Caki2 (cell line): ENCODE measurements around the gene SETBP1. TPM values are rescaled to one million over a fixed set of nuclear protein-coding genes. Genes with fewer than 3 reads are reported as not detected.

ENCODE experiments used
- DNase-seq: peaks from one replicate; pipeline ENCODE4 v3.0.0-alpha.2; 2015; ENCODE audit warnings: low read depth
- in situ Hi-C: cut with HindIII; loops from 2 replicates; pipeline ENCODE4 v1.10.0; 2016; ENCODE audit warnings: low sequenced_read_pairs, low pct_unique_long_range_greater_than_20kb, mixed read lengths
- total RNA-seq: library from RNA; depleted of rRNA; stranded (reverse); fragments of >200 nt; shearing (Covaris generic); gene quantifications from 2 replicates; pipeline ENCODE4 v1.2.3, GENCODE V29; 2014; ENCODE audit warnings: low replicate concordance

The SETBP1 gene
- total RNA-seq, 1 experiment from 2014 or later, result 0.51 TPM

DNA sequence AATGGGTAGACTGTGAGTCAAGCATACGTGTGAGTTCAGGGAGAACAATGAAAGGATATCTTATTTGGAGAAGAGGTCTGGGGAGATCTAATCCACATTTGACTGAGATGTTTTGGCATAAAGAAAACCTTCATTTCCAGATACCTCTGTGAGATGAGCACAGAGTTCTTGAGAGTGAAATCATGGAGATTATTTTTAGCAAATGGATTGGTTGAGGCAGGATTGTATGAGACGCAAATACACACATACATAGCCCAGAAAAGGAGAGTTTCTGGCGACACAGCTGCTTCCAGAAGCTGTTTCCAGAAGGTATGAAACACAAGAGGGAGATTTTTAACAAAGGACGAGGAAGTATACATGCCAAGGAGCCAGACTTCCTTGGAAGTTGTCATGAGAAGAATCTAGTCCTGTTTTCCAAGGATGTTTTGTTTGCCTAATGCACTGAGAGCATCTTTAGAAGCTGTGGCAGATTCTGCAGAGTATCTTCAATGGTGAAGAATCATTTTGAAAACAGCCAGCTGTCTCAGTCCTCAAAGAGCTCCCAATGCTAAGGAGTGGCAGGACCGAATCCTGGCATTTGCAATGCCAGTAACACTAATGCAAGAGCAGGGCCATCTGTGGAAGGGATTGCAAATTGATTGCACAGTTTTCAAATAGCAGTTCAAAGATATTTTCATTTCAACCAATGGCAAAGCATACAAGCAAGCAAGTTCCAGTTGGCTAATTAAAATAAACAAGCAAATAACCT lies 177.2 kb downstream of the SETBP1 start:
- DNase-seq, result no peak
- in situ Hi-C loops, result no loop called here

DNA sequence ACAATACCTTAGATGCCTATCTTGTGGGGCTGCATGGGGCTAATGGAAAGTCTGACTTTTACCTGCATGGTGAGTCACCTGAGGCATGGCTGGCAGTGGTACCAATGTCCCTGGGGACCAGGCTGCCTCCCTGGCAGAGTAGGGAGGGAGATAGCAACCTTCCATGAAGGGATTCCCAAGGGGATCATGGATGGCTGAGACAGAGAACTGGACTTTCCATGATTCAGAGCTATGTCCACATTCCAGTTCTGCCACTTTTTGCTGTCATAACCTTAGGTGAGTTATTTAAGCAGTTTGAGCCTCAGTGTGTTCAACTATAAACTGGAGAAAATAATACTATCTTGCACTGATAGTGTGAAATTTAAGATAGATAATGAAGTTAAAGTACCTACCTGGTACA lies 178.6 kb downstream of the SETBP1 start:
- in situ Hi-C loops, result no loop called here
- DNase-seq, result no peak

DNA sequence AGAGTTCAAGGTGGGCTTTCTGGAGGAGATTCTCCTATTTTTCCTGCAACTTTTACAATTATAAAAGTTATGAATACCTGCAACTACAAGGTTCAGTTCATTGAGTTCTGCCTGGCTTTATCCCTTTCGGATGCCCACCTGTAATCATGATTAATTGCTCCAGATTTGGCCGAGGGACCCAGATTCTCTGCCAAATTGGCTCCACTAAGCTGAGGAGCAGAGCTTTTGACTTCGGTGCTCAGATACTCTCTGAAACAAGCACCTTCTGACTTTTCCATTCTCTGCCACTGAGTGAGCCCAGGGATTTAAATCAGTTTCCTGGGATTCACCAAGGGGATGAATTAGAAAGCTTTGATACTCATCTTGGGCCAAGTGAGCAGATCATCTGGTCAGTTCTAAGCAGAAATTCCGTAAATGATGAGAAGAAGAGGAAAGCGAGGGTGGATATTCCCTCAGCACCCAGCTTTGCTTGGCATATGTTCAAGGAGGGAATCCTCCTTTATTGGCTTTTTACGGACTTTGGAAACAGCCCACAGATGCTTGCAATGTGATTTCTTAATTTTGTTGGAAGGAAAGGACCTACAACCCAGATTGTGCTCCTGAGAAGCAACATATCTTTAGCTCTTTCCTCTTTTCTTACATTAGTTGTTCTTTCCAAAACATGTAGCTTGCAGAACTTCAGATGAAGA lies 179.2 kb downstream of the SETBP1 start:
- DNase-seq, result no peak
- in situ Hi-C loops, result no loop called here

DNA sequence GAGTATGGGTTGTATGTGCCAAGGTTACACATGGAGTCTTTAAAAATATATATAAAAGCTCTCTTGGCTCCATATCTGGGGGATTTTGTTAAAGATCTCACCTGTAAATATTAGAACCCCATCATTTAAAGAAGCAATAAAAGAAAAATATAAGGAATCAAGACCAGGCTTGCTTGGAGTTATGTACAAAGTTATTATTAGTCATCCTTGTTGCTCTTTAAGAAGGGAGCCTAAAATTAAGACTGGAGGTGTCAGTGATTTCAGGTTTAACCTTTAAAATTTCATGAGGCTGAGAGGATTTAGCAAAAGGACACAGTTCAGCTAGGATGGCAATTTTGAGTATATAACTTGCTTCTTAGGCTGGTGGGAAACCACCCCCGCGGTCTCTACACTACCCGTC lies 181.4 kb downstream of the SETBP1 start:
- no peak for DNase-seq
- in situ Hi-C loops, result no loop called here

DNA sequence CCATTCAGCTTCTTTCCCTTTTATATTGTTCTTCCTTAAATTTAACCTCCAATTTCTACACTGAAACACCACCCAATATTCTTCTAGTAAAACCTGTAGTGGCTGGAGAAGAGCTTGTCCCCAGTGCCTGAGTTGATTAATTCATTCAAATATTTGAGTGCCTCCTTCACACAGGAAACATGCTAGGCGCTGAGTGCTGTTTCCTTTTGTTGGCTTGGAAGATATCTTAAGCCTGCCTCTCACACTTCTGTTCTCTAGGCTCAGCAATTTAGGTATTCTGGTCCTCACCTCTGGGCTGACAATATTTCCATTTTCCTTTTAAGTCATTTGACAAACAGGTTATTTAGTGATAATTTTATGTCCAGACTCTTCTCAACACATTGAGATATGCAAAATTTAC lies 185.4 kb downstream of the SETBP1 start:
- in situ Hi-C loops, result no loop called here
- no peak for DNase-seq

DNA sequence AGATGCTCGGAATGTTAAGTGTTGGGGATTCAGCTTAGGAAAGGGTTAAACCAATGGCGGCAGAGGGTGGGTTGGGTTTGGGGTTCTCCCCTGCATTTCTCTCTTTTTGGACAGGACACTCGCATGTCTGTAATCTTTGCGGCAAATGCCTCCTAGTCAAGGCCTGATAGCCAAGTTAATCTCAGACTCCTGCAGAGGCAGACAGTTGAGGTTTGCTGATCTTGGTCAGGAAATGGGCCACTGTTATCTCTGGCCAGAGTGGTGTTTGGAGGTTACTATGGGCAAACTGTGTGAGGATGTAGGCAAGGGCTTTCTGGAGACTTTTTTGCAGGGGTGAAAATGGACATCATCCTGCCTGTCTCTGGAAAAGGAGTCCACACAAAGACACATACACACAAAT lies 188.8 kb downstream of the SETBP1 start:
- DNase-seq, result no peak

DNA sequence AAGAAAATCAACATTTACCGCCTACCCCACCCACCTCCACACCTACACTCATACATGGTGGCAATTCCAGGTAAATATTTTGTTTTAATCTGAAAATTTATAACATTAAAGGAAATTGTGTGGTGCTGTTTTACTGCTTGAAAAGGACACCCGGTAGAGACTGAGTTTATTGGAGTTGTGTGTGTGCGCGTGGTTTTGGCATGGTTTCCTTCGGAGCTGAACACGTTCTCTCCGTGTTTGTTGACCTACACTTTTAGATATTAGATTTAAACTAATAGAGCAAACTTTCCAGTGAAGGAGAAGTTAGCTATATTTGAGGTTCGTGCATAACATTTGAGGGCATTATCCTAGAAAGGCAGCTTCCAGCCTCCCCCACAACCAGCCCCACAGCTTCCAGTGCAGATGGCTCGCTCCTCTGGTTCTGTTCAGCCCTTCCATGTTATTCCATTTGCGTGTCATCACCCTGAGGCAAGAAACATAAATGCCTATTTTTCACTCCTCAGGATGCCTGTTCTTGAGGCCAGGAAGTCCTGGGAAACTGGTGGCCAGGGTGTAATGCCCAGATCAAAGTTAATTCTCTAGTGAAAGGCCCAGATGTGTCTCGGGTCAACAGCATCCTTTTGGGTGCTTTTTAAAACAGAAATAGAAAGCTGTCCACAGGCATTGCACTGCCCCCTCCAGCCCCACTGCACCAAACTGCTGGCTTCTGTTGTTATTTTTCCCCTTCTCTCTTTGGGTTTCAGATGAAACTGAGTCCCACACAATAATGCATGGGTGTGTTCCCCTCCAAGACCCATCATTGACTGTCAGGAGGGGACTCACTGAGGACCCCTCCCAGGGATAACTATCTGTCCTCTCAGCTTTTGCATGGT lies 190.2 kb downstream of the SETBP1 start:
- in situ Hi-C loops, result no loop called here
- no peak for DNase-seq

More for the DNA sequence above, 188.8 kb downstream of the SETBP1 start:
- in situ Hi-C loops, result no loop called here

DNA sequence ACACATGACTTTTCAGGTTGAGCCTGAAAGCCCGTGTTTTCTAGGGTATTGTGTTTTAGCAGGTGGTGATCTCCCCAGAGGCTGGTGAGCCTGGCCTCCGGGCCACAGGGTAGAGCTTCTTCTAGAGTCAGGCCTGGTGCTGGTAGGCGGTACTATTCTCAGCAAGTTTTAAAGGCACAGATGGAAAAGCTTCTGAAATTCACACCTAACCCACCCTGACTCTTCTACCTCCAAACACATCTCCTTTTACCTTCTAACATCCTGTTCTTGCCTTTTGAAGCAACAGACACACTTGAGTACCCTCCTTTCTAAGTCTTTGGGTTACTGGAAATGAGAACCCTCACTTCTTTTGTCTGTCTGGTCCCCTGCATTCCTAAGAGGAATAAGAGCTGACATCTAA lies 191.1 kb downstream of the SETBP1 start:
- in situ Hi-C loops, result no loop called here
- DNase-seq, result no peak

DNA sequence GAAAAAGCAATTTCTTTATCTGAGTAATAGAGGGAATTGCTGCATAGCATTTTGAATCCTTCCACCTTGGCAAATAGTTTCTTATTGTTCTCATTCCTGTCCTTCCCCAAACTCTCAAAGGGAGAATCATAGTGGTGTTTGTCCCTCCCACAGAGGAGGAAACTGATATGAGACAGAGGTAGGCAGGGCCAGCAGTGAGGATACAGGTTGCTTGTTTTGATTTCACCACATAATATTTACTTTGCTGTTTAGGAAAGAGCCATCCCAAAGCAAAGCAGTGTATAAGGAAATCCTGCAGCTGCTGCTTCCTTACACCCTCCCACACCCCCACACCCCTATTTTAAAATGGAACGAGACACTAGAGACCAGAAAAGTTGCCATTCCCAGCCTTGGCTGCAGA lies 195.3 kb downstream of the SETBP1 start:
- in situ Hi-C loops, result no loop called here
- no peak for DNase-seq

DNA sequence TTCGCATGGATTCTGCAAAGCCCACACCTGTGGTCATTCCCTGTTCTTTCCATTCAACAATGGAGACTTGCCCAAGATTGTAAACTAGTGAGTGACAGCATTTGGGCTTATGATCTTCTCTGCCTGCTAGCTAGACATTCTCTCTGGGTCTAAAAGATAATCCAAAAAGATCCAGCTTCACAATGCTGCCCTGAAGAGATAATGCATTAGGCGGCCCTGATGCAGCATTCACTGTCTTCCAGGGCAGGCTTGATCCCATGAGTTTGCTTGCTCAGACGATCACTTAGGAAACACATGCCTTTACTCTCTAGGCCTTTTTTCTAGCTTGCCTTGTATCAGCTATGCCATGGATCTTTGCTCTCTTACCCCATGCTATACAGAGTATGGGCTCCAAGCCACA lies 196.1 kb downstream of the SETBP1 start:
- in situ Hi-C loops, result no loop called here
- no peak for DNase-seq

DNA sequence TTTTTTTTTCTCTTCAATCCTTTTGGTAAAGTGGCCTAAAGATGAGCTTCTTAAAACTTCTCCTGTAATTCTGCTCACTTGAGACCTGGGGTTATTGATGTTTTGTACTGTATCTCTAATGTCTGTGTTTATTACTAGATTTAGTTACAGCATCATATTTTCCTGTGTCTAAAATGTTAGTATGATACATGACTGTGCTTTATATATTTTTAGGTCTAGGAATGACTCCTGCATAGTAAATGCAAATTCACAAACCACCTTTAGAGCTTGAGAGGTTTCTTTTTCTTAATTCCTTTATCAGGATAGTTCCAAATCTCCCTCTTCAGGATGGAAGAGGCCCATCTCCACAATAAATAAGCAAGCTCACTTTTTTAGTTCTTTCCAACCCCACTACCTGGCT lies 197.6 kb downstream of the SETBP1 start:
- no peak for DNase-seq
- in situ Hi-C loops, result no loop called here

DNA sequence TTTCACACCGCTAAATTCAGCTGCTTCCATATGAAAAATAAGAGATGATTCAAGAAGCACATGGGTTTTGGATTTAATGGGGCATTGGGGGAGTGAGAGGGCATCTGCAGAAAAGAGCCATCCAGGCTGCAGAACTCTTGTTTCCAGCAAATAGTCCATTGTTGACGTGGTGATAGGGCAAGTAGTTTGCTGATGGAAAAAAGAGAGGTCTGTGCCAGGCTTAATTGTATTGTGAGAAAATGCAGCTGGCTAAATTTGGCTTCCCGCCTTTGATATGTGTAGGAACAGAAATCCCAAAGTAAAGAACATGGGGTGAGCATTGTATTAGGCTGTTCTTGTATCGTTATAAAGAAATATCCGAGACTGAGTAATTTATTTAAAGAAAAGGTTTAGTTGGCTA lies 199.5 kb downstream of the SETBP1 start:
- no peak for DNase-seq
- in situ Hi-C loops, result no loop called here

DNA sequence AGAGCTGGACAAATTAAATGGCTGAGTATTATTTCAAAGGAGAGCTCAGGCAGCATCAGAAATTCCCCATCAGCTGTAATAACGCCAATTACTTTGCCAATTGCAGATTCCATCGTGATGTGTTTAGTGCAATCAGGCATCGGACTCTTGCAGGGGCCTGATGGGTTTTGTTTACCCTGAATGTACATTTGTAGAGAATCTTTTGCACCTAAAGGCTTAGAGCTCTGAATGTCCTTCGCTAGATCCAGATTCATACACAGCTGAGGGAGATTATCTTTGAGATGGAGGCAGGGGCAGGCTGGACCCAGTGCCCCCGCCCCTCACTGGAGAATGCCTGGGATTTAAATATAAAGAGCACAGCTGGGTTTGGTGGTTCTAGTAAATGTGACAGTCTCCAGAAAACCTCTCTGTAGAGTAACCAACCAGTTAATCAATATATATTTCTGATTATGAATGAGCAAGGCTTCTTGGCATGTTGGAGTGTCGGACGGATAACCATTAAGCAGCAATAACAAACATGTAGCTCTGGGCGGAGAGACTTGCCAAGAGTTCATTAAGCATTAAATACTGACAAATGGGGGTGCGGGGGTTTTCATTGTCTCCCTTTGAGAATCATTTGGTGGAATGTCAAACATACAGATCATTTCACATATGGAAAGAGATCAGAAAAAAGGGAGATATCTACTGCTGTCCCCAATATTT lies 200.9 kb downstream of the SETBP1 start:
- in situ Hi-C loops, result no loop called here
- DNase-seq, result no peak

DNA sequence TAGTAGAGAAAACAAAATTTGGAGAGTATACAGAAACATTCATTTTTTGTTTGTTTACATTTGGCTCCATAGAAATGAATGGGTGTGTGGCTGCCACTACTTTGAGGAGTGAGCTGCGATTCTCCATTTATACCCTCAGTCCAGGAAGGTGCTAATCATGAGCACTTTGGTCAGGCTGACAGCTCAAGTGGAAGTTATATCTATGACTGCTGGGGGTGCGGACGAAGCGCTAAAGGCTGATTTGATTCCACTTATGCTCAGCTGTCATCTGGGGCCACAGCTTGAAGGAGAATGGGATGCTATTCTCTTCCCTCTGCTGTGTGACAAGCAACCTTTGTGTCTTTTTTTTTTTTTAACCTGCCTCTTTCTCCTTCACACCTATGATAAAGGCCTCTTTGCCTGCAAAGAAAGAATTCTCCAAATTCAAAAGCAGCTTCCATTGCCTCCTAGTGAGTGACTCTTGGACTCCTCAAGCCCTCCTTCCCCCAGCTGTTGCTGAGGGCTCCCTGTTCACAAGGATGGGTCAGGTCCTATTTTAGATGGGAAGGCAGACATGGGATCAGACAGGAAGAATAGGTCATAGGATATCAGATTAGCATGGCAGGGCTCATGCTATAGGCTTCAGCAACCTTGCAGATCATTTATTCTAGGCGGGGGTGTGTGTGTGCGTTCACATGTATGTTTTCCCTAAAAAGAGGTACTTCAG lies 201.6 kb downstream of the SETBP1 start:
- in situ Hi-C loops, result no loop called here
- DNase-seq, result no peak

DNA sequence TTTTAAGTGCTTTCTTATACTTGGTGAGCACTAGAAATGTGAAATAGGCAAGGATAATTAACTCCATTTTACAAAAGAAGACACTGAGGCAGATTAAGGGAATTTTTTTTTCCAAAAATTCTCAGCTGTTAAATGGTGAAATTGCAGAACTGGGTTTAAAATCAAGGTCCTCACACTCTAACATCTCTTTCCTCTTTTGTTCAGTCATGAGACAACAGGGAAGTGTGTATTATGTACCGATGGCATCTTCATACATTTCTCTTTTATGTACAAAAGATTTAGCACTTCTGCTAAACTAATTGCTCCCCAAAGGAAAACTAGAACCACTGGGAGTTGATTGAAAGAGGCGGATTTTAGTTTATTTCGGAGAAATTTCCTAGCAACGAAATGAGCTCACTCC lies 203.0 kb downstream of the SETBP1 start:
- no peak for DNase-seq
- in situ Hi-C loops, result no loop called here

DNA sequence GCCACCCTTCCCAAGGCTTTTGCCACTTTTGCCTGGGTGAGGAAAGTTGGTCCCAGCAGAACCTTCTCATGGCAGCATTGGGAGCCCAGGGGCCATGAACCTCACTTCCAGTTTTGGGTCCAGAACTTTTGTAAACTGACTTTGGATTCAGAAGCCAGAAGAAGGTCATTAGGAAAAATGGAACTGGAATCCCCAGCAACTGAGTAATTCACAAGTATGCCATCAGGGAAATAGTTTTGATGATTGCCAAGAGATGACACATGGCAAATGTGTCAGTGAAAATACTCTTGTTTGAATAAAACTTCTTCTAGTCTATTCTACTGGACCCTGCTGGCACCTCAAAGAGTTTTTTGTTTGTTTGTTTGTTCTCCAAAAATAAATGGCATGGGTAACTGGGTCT lies 203.7 kb downstream of the SETBP1 start:
- in situ Hi-C loops, result no loop called here

DNA sequence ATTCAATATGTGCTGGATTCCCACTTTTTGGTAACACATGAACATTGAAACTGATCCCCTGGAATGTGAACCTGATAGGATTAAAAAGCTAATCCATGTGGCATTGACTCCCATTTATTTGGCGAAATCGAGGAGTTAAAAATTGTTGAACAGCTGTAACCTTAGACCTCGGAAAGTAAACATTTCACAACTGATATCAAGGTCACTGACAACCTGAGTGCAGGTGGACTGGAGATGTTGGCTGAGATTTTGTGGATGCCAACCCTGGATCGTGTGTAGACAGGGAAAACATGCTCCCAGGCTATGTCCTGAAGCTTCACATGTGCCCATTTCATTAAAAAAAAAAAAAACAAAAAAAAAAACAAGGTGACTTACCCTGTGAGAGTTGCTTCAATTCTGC lies 204.8 kb downstream of the SETBP1 start:
- DNase-seq, result no peak
- in situ Hi-C loops, result no loop called here

More for the DNA sequence above, 203.7 kb downstream of the SETBP1 start:
- DNase-seq, result no peak

DNA sequence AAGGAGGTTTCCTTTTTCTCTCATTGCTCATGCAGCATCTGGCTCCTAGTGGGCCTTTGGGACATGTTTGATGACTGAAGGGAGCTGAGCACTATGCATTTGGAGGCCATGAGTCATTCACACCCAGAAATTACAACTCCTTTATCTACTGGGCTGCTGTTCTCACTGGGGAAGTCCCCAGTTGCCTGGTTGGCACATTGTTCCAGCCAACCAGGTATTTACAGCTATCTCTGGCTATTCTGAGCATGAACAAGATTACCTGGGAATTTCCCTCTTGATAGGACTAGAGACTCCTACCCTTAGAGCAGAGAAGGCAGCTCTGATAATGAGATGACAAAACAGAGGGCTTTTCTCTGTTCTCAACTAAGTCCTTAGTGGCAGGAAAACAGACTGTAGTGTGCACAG lies 206.5 kb downstream of the SETBP1 start:
- DNase-seq, result peak; percentile 60

More for the DNA sequence above, 206.5 kb downstream of the SETBP1 start:
- in situ Hi-C loops, result no loop called here
